Measurements from ENCODE around the gene MACF1. TPM values are rescaled to one million over a fixed set of nuclear protein-coding genes. Genes with fewer than 3 reads are reported as not detected.

Gene MACF1
- total RNA-seq, 2 donors from 2014 or later: 214 to 251 TPM

GRCh38 chr1:39177706-39178105 lies 26.8 kb upstream of the MACF1 start:
- no peaks in the 10 kb centered on the region for H3K27me3 ChIP-seq (ENCODE audit: control insufficient read depth, insufficient read depth, low read length, poor library complexity, severe bottlenecking)
- Mint-ChIP-seq H3K36me3 (ENCODE audit: low read depth) (peaks cover 6% of the 10 kb centered on the region), H3K4me1 (peaks cover 44% of the 10 kb centered on the region), H3K4me3 (no peak overlapping the region), H3K27me3 (ENCODE audit: insufficient read depth) (no peaks in the 10 kb centered on the region), H3K27ac (no peak overlapping the region), H3K9me3 (no peaks in the 10 kb centered on the region)
- TF ChIP-seq, protein P1, sequence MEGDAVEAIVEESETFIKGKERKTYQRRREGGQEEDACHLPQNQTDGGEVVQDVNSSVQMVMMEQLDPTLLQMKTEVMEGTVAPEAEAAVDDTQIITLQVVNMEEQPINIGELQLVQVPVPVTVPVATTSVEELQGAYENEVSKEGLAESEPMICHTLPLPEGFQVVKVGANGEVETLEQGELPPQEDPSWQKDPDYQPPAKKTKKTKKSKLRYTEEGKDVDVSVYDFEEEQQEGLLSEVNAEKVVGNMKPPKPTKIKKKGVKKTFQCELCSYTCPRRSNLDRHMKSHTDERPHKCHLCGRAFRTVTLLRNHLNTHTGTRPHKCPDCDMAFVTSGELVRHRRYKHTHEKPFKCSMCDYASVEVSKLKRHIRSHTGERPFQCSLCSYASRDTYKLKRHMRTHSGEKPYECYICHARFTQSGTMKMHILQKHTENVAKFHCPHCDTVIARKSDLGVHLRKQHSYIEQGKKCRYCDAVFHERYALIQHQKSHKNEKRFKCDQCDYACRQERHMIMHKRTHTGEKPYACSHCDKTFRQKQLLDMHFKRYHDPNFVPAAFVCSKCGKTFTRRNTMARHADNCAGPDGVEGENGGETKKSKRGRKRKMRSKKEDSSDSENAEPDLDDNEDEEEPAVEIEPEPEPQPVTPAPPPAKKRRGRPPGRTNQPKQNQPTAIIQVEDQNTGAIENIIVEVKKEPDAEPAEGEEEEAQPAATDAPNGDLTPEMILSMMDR (conservative IDR thresholded peaks at IDR 0.05): no peak
- WGBS, 2 experiments (ENCODE audit: insufficient coverage in 1 of 2, insufficient read length in 1 of 2): 80 to 88% methylated on average over 1 to 3 of the region's 3 CpGs
- no peak for DNase-seq
- H3K9me3 ChIP-seq (ENCODE audit: control insufficient read depth, low read length): no peaks in the 10 kb centered on the region
- H3K4me1 ChIP-seq (ENCODE audit: control insufficient read depth, insufficient read depth, low read length): peaks cover 21% of the 10 kb centered on the region
- peak overlapping the region; percentile 36 for H3K27ac ChIP-seq (ENCODE audit: low read depth, low read length)
- H3K9ac ChIP-seq (ENCODE audit: extremely low read depth, low read length, poor library complexity, severe bottlenecking): no peak overlapping the region
- no peaks in the 10 kb centered on the region for H3K36me3 ChIP-seq (ENCODE audit: control insufficient read depth, insufficient read depth, low read length)
- H3K4me3 ChIP-seq (ENCODE audit: low read length): no peak overlapping the region

DNA sequence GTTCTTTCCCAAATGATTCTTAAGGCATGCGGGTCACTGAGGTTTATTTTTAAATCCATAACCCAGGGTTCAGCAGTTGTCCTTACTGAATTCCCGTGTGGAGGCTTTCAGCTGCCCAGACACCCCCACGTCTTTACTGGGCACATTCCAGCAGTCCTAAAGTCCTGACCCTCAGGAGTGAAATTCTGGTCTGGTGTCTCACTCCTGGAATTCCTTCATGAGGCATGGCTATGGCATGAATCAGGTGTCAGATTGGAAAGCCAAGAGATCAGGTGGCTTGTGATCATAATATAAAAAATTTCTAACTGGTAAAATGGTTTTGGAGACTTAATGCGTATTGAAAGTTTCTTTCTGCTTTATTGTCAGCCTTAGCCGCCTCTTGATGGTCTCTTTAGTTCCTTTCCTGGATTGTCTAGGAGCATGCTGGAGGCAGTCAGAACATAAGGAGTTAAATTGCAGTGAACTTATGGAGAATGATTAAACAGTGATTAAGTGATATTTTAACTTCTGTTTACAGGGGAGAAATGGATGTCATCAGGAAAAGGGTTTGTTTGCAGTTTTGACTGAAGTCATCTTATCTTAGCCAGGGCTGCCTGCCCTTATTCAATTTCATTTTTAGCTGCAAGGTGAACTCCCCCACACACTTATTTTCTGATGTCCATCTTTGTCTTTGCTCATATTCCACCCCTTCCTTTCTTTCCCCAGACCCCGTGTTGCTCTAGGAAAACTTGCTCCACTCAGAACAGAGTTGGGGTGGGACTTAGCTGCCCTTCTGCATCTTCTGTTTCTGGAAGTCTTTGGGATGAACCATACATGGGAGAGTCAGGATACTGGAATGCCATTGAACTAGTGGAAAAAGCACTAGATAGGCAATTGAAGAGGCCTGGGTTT lies 25.7 kb upstream of the MACF1 start:
- no peak for DNase-seq
- H3K9me3 Mint-ChIP-seq: no peaks in the 10 kb centered on the region
- Histone ChIP-seq H3K9ac (ENCODE audit: extremely low read depth, low read length, poor library complexity, severe bottlenecking) (peak overlapping the region; percentile 0), H3K27ac (ENCODE audit: low read depth, low read length) (peak overlapping the region; percentile 42), H3K36me3 (ENCODE audit: control insufficient read depth, insufficient read depth, low read length) (no peaks in the 10 kb centered on the region), H3K4me1 (ENCODE audit: control insufficient read depth, insufficient read depth, low read length) (peaks cover 18% of the 10 kb centered on the region), H3K4me3 (ENCODE audit: low read length) (no peak overlapping the region), H3K9me3 (ENCODE audit: control insufficient read depth, low read length) (no peaks in the 10 kb centered on the region), H3K27me3 (ENCODE audit: control insufficient read depth, insufficient read depth, low read length, poor library complexity, severe bottlenecking) (no peaks in the 10 kb centered on the region)
- H3K27me3 Mint-ChIP-seq (ENCODE audit: insufficient read depth): no peaks in the 10 kb centered on the region
- peaks cover 45% of the 10 kb centered on the region for H3K4me1 Mint-ChIP-seq
- 58 to 79% methylated on average over 3 to 6 of the region's 6 CpGs for WGBS, 2 experiments (ENCODE audit: insufficient coverage in 1 of 2, insufficient read length in 1 of 2)
- TF ChIP-seq, protein P1 (conservative IDR thresholded peaks at IDR 0.05): no peak
- H3K36me3 Mint-ChIP-seq (ENCODE audit: low read depth): peaks cover 6% of the 10 kb centered on the region
- H3K27ac Mint-ChIP-seq: peak overlapping the region; percentile 50
- no peak overlapping the region for H3K4me3 Mint-ChIP-seq

GRCh38 chr1:39181311-39181710 lies 23.2 kb upstream of the MACF1 start:
- peaks cover 12% of the 10 kb centered on the region for H3K4me1 ChIP-seq (ENCODE audit: control insufficient read depth, insufficient read depth, low read length)
- whole genome bisulfite sequencing, 2 experiments (ENCODE audit: insufficient coverage in 1 of 2, insufficient read length in 1 of 2): 50 to 92% methylated on average over 1 to 3 of the region's 3 CpGs
- TF ChIP-seq, protein P1 (conservative IDR thresholded peaks at IDR 0.05): no peak
- no peak overlapping the region for H3K27ac ChIP-seq (ENCODE audit: low read depth, low read length)
- peaks cover 6% of the 10 kb centered on the region for H3K36me3 Mint-ChIP-seq (ENCODE audit: low read depth)
- H3K9ac ChIP-seq (ENCODE audit: extremely low read depth, low read length, poor library complexity, severe bottlenecking): no peak overlapping the region
- H3K27ac Mint-ChIP-seq: no peak overlapping the region
- no peaks in the 10 kb centered on the region for H3K36me3 ChIP-seq (ENCODE audit: control insufficient read depth, insufficient read depth, low read length)
- no peak overlapping the region for H3K4me3 Mint-ChIP-seq
- H3K27me3 Mint-ChIP-seq (ENCODE audit: insufficient read depth): no peaks in the 10 kb centered on the region
- no peak overlapping the region for H3K4me3 ChIP-seq (ENCODE audit: low read length)
- H3K9me3 Mint-ChIP-seq: no peaks in the 10 kb centered on the region
- H3K4me1 Mint-ChIP-seq: peaks cover 37% of the 10 kb centered on the region
- H3K9me3 ChIP-seq (ENCODE audit: control insufficient read depth, low read length): no peaks in the 10 kb centered on the region
- H3K27me3 ChIP-seq (ENCODE audit: control insufficient read depth, insufficient read depth, low read length, poor library complexity, severe bottlenecking): no peaks in the 10 kb centered on the region
- DNase-seq: no peak
